DOHH2 (cell line): ENCODE results near the gene ASPHD1.

Experiments
- CTCF ChIP-seq: fragments of 200-600 bp; sonication (generic); IDR thresholded peaks from one replicate; pipeline ENCODE4 v1.5.1; 2014; ENCODE audit warnings: antibody characterized with exemption, mild to moderate bottlenecking, low read depth, low read length; ENCODE audit not compliant: poor library complexity, severe bottlenecking
- EZH2phosphoT487 ChIP-seq: fragments of 200-600 bp; sonication (generic); IDR thresholded peaks from 2 replicates; pipeline ENCODE4 v1.6.1; 2017; ENCODE audit warnings: borderline replicate concordance, mild to moderate bottlenecking, antibody characterized with exemption, low read length, moderate library complexity, mixed read lengths

GRCh38 chr16:29901607-29901945 lies 1.3 kb downstream of the ASPHD1 start:
- TF ChIP-seq CTCF = no peak
- no peak for TF ChIP-seq EZH2phosphoT487
